Fibroblast of the aortic adventitia (primary cell): Measurements from ENCODE around the gene TMEM128. TPM values are rescaled to one million over a fixed set of nuclear protein-coding genes. Genes with fewer than 3 reads are reported as not detected.

Source experiments
- DNase-seq: peaks from one replicate; pipeline ENCODE4 v3.0.0-alpha.2; 2010; ENCODE audit warnings: low read depth
- H3K4me3 ChIP-seq: 2 replicates; pipeline ENCODE4 v1.5.1; 2011; ENCODE audit warnings: low read depth, mild to moderate bottlenecking, control low read depth, low read length, moderate library complexity
- total RNA-seq: library from RNA; depleted of rRNA; stranded (reverse); fragments of >200 nt; gene quantifications from 2 replicates; pipeline ENCODE4 v1.2.3, GENCODE V29; 2012; ENCODE audit warnings: low replicate concordance
- TF ChIP-seq, protein P1 (sequence below): IDR thresholded peaks from 2 replicates; pipeline ENCODE4 v1.5.1; 2011; ENCODE audit warnings: mild to moderate bottlenecking, low read length, control low read depth, inconsistent platforms; ENCODE audit not compliant: insufficient read depth

TMEM128 gene
- total RNA-seq, 1 donor, result 28.7 TPM

DNA sequence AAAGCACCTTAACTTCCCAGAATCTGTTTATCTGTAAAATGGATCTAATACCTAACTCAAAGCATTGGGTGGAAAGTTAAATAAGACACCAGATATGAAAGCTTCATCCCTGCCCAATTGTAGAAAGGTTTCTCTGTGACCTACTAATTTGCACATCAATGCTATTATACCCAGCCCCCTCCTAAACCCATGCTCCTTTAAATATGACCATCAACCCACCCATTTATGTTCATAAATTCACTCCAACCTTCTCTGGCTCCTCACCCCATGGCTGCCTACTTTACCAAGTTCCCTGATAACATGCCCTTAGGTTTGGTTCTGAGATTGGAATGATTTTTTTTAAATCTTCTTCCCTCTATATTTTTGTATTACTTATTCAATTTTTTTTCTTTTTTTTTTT is 40.1 kb upstream of the TMEM128 start:
- H3K4me3 ChIP-seq, result no peak overlapping the region
- no peak for DNase-seq
- TF ChIP-seq, protein P1, sequence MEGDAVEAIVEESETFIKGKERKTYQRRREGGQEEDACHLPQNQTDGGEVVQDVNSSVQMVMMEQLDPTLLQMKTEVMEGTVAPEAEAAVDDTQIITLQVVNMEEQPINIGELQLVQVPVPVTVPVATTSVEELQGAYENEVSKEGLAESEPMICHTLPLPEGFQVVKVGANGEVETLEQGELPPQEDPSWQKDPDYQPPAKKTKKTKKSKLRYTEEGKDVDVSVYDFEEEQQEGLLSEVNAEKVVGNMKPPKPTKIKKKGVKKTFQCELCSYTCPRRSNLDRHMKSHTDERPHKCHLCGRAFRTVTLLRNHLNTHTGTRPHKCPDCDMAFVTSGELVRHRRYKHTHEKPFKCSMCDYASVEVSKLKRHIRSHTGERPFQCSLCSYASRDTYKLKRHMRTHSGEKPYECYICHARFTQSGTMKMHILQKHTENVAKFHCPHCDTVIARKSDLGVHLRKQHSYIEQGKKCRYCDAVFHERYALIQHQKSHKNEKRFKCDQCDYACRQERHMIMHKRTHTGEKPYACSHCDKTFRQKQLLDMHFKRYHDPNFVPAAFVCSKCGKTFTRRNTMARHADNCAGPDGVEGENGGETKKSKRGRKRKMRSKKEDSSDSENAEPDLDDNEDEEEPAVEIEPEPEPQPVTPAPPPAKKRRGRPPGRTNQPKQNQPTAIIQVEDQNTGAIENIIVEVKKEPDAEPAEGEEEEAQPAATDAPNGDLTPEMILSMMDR, result no peak

DNA sequence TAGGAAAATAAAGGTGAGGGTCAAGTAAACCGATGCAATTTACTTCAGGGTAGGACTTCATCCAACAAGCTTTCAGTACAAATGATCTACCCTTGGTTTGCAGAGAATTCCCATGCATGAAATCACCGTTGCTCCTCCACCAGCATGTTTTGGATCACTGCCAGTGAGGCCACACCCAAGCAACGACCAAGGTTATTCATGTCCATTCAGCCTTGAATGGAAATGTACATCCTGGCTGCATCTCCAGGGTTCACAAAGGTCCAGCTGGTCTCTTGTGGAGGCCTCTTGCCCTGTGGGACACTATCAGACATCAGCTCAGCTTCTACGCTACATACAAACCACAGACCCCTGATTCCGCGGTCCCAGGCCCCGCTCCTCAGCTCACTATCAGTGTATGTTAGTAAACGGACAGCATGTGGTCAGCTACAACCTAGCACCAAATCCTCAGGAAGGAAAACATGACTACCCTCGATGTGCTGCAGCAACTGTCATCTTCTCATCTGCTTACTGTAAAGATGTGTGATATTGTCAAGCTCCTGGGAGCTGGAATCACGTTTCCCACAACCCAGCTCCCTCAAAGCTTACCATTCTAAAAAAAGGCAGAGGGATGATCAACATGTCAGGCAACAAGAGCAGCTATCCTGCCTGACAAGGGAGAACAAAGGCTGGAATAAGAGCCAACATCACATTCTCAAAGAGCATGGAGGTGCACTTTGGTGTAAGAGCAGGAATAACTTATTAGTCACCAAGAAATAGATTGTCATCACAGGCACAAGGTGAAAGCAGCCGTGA is 37.0 kb upstream of the TMEM128 start:
- peak; percentile 25 for DNase-seq
- TF ChIP-seq, protein P1, result no peak
- H3K4me3 ChIP-seq, result no peak overlapping the region

DNA sequence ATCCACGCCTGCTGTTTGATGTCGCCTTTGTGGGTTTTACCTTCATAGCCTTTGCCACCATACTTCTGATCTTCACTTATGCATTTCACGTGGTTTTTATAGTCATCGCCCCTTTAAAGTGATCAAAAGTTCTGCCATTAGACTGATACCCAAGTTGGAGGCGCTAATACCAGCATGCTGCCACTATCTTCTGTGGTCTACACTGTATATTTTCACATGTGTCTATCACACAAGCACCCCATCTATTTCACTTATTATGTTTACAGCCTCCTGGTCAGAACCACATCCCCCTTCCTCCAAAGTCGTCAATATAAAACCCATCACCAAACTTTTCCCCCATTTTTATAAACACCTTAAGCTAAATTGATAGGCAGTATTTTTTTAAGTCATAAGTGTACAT is 33.8 kb upstream of the TMEM128 start:
- no peak for DNase-seq
- TF ChIP-seq, protein P1, result no peak
- H3K4me3 ChIP-seq, result no peak overlapping the region

GRCh38 chr4:4277531-4277930 is 29.5 kb upstream of the TMEM128 start:
- TF ChIP-seq, protein P1, result no peak
- DNase-seq, result no peak
- no peak overlapping the region for H3K4me3 ChIP-seq

- TF ChIP-seq, protein P1, result no peak
- no peak for DNase-seq
- H3K4me3 ChIP-seq, result no peak overlapping the region
Observed at GRCh38 chr4:4274226-4274625, 26.2 kb upstream of the TMEM128 start.

DNA sequence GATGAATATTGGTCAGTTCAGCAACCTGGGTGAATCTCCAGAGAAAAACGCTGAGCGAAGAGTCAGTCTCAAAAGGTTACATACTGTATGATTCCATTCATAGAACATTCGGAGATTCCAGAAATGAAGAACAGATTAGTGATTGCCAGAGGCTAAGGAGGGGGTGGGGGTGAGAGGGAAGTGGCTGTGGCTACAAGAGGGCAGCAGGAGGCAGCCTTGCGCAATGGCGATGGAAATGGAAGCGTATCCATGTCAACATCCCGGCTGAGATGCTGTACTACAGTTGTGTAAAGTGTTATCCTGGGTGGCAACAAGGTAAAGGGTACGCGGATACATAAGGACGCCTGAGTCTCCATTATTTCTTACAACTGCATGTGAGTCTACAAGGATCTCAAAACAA is 23.9 kb upstream of the TMEM128 start:
- DNase-seq, result no peak
- no peak overlapping the region for H3K4me3 ChIP-seq
- TF ChIP-seq, protein P1, result no peak

DNA sequence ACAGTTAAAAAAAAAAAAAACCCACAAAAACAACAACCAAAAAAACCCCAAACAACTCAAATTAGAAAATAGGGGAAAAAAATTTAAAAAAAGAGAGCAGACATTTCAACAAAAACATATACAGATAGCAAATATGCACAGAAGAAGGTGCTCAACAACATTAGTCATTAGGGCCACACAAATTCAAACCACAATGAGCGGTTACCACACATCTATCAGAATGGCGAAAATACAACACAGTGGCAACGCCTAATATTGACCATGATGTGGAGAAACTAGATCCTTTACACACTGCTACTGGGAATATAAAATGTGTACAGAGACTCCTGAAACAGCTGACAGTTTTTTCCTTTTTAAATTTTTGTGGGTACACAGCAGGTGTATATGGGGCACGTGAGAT is 22.5 kb upstream of the TMEM128 start:
- TF ChIP-seq, protein P1, result no peak
- no peak overlapping the region for H3K4me3 ChIP-seq
- no peak for DNase-seq
